Measurements from ENCODE around the gene CBL.
"Not testable (repeated sequence)": the region's sequence is repeated elsewhere in the genome, so short reads cannot be mapped to it uniquely, and the experiment has no call there.

The CBL gene

DNA sequence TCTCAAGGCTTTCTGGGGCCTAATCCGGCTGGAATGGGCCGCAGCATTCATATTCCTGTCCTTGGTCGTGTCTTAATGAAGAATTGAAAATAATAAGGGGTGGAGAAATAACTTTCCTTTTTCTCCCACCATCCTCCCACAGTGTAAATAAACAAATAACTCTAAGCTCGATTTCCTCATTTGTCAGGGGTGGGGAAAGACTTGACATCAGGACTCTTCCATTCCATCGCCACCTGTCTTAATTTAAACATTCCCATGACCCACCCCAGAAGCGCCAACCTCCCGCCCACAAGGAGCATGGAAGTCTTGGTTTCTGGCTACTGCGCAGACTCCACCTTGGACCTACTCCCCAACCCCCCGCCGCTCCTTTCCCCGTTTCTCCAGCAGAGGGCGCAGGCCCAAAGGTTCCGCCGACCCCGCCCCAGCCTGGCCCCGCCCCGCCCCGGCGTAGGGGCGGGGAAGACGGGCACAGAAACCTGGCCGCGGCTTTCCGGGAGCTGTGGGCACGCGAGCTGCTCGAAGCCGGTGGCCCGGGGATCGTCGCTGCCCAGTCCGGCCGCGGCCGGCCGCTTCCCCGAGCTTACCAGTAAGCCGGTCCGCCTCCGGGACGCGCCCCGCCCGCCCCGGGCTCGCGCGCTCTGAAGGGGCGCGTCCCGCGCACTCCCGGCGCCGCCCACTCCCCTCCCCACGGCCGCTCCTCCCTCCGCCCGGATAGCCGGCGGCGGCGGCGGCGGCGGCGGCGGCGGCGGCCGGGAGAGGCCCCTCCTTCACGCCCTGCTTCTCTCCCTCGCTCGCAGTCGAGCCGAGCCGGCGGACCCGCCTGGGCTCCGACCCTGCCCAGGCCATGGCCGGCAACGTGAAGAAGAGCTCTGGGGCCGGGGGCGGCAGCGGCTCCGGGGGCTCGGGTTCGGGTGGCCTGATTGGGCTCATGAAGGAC lies at the start of gene CBL:
TSS of gene CBL (plus strand) at position 766 of the 937 bp plus-strand sequence. CDS start at position 845, 79 bp downstream.
- peak; percentile 96 for DNase-seq

DNA sequence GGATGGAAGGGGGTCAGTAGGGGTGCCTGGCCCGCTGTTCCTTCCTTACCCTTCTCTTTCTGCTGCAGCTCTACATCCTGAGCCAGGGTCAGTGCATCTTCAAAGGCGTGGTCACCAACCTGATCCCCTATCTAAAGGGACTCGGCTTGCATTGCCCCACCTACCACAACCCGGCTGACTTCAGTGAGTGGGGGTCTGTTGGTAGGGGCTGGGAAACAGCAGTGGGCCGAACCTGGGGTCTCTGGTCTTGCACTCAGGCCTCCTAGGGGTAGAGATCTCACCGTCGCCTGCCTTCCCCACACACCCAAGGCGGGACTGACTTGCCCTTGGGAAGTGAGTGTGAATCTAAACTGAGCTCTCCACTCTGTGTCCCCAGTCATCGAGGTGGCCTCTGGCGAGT lies 49.6 kb upstream of the CBL start:
- no peak for DNase-seq

DNA sequence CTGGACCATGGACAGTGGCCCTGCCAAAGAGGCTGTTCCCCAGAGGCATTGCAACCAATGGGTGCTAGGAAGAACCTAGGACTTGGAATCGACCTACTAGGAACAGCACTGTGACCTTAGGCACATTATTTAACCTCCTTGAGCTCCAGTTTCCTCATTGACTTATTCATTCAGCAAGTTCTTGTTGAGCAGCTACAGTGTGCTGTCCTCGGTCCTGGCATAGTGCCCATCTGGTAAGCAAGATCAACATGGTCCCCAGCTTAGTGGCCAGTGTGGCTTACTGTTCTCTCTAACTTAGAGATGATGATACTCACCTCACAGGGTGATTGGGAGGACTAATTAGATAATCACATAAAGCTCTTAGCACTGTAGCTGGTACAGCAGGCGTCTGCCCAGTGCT lies 49.1 kb upstream of the CBL start:
- no peak for DNase-seq

DNA sequence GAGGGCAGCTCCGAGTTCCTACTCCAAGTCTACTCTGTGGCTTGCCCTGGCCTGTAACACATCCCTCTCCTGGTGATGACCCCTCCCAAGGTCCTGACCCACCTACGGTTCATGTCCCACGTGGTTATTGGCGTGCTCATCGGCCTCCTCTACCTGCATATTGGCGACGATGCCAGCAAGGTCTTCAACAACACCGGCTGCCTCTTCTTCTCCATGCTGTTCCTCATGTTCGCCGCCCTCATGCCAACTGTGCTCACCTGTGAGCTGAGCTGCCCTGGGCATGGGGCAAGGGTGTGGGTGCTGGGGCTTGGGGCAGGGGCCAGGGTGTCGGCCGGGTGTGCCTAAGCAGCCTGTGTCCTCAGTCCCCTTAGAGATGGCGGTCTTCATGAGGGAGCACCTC lies 47.7 kb upstream of the CBL start:
- DNase-seq = no peak

DNA sequence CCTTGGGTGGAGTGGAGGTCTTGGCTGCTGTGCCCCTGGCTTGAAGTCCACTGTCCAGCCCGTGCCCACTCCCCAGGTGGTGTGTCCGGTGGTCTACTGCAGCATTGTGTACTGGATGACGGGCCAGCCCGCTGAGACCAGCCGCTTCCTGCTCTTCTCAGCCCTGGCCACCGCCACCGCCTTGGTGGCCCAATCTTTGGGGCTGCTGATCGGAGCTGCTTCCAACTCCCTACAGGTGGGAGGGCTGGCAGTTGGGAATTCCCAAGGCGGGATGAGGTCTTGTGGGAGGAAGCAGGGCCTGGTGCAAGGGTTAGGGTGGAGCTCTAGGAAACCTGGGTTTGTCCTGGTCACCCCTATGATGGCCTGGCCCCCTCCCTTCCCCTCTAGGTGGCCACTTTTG lies 46.0 kb upstream of the CBL start:
- DNase-seq = no peak

DNA sequence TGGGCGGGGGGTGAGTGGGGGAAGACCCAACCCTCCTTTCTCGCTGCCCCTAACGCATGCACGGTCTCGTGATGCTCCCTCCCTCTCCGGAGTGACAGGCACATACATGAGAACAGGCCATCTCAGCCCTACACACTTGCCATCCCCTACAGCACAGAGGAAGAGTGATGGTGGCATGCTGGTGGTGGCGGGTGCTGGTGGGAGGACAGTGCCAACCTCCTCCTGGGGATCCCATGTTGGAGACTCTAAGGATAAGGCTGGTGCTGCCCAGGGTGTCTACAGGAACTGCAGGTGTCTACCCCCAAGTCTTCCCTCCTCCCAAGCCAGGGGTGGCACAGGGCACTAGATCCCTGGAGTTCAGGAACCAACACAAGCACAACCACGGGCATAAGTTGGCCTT lies 44.3 kb upstream of the CBL start:
- DNase-seq = no peak

DNA sequence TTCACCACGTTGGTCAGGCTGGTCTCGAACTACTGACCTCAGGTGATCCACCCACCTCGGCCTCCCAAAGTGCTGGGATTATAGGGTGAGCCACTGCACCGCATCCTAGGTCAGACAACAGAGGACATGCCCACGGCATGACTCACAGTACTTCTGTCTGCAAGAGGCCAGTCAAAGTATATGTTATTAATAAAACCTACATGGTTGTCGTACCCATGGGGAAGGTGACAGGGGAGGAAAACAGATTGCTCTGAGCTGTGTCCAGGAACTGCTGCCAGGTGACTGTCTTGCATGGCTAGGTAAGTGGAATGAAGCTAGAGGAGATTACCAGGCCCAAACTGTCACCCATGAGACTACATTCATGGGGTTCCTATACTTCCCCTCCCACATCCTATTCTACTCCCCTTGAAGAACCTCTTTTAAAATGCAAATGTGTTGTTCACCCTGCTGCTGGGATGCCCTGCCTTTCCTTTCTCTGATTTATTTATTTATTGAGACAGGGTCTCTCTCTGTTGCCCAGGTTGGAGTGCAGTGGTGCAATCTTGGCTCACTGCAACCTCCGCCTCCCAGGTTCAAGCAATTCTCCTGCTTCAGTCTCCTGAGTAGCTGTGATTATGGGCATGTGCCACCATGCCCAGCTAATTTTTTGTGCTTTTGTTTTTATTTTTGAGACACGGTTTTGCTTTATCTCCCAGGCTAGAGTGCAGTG lies 39.6 kb upstream of the CBL start:
- no peak for DNase-seq

DNA sequence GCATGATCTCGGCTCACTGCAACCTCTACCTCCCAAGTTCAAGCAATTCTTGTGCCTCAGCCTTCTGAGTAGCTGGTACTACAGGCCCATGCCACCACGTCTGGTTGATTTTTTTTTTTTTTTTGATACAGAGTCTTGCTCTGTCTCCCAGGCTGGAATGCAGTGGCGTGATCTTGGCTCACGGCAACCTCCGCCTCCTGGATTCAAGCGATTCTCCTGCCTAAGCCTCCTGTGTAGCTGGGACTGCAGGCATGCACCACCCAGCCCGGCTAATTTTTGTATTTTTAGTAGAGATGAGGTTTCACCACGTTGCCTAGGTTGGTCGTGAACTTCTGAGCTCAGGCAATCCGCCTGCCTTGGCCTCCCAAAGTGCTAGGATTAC lies 39.1 kb upstream of the CBL start:
- not testable (repeated sequence) for DNase-seq

DNA sequence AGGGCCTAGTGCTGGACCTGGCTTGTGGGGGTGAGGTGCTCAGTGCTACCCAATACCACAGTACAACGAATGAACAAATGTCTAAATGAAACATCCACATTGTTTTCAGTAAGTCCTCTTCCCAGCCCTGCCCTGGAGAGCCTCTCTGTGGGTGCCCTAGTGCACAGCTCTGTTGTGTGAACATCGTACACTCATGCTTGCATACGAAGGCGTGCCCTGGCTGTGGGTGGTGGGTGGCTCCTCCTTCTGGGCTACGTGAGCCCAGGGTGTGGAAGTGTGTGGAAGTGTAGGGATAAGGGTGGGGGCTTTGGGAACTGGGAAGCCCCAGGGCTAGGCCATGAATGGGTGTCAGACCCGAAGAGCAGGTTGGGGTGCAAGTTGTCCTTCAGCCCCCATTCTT lies 38.2 kb upstream of the CBL start:
- DNase-seq = no peak

DNA sequence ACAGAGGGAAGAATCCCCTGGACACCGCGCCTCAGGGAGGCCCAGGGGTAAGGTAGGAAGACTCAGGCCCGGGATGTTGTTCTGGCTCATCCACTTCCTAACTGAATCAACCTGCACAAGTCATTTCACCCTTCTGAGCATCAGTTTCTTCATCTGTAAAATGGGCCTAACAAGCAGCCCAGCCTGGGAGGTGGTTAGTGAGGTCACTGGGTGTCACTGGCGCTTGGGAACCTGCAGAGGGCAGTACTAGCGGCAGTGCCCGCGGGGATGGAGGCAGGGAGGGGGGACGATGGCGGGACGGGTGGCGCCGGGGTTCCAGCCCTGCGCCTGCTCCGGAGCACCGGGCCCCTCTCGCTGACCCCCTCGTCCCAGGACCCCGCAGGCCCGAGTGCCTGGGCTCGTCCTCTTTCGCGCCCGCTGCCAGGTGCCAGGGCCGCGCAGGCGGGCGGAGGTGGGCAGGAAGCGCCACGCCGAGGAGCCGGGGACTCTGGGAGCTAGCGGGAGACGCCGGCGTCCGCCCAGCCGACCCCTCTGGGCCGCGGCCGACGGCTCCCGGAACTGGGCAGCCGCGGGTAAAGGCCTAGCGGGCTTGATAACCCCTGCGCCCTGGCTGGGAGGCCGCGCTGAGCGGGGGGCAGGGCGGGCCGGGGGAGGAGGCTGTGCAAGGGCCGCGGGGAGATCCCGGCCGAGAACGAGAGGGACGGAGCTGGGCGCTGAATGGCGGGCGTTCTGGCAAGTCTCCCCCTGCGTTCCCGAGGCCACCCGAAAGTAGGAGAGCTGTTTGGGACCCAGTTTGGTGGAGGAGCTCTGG lies 37.5 kb upstream of the CBL start, which contains the start of gene NLRX1:
TSS of gene NLRX1 (plus strand) at position 255 of the 811 bp plus-strand sequence. CDS start 2,679 bp downstream, outside the sequence.
- peak; percentile 89 for DNase-seq

DNA sequence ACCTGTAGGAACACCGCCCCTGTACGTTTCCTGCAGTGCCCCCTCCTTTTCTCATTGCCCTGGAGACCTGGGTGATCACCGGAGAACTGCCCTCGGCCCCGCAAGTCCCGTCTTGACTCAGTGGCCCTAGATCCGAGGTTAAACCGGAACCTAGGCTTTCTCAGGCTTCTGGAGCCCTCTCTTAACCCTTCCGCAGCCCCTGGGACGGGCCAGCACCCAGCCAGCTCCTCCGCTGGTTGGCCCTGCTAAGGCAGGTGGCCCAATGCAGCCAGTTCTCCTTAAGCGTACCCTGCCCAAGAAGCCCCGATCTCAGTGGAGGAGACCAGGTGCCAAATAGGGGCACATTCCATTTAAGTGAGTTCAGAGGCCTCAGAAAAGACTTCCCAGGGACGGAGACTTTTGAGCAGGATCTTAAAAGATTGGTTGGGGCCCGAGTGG lies 36.8 kb upstream of the CBL start:
- DNase-seq = no peak

DNA sequence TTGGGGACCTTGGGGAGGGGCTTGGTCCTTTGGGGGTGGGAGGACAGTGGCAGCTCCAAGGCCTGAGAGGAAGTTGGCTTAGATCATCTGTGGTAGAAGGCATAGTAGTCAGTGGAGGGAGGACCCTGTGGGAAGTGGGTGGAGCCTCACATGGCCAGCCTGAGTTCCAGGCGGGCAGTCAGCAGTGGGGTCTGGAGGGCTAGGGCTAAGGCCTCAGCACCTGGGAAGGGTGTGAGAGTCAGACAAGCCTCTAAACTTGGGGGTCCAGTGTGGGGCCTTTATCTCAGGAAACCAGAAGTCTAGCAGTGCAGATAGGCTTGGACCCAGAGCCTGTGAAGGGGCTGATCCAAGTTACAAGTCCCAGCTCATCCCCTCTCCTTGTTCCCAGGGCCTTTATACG lies 33.6 kb upstream of the CBL start:
- no peak for DNase-seq

DNA sequence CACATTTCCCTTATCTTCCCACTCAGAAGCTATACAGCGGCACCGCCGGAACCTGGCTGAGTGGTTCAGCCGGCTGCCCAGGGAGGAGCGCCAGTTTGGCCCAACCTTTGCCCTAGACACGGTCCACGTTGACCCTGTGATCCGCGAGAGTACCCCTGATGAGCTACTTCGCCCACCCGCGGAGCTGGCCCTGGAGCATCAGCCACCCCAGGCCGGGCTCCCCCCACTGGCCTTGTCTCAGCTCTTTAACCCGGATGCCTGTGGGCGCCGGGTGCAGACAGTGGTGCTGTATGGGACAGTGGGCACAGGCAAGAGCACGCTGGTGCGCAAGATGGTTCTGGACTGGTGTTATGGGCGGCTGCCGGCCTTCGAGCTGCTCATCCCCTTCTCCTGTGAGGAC lies 32.7 kb upstream of the CBL start:
- no peak for DNase-seq

DNA sequence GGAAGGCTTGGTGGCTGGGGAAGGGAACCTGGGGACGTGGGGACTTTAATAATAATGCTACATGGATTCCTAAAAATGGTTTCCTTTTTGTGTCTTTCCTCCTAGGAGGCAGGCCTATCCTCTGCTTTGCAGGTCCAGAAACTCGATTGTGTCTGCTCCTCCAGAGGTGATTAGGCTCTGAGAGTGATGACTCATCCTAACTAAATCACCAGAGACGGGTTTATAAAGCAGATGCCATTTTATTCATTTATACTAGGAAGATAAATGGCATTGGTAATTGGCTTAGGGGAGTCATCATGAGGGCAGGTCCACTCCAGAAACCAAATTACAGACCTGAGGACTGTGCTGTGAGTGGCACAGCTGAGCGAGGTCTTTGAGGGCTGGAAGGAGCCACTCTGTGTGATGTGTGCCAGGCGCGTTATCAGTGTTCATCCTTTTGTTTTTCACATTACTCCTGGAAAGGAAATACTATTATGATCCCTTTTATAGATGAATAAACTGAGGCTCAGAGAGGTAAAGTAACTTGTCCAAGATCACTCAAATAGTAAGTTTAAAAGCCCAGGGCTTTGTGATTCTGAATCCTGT lies 30.6 kb upstream of the CBL start:
- no peak for DNase-seq

DNA sequence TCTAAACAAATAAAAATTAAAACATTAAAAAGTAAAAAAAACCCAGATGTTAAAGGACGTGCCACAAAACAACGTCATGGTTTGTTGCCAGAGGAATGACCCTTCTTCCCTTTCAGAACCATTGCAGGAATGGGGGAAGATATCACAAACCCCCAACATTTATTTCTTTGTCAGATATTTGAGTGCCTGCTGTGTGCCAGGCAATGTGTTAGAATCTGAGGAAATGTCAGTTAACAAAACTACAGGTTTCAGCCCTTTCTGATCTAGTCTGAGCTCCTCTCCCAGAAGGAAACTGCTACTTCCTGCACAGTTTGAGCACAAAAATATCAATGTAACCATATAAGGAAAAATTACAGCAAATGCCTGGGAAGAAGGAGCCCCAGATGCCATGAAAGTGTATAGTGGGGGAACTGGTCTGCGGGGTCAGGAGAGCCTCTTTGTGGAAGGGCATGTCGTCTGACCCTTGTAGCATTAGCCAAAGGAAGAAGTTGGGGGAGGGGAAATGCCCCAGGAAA lies 27.9 kb upstream of the CBL start:
- no peak for DNase-seq

DNA sequence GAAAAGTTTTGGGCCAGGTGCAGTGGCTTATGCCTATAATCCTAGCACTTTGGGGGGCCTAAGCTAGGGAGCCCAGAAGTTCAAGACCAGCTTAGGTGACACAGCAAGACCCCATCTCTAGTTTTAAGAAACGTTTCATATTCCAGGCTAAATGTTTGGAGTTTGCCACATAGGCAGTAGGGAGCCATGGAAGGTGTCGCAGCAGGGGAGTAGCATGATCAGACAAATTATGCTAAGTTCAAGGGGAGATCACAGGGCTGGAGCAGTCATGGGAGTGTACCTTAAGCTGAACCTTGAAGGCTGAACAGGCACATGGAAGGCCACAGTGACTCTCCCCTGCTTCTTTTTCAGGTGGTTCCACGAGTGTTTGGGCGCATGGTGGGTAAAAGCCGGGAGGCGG lies 26.8 kb upstream of the CBL start:
- no peak for DNase-seq

DNA sequence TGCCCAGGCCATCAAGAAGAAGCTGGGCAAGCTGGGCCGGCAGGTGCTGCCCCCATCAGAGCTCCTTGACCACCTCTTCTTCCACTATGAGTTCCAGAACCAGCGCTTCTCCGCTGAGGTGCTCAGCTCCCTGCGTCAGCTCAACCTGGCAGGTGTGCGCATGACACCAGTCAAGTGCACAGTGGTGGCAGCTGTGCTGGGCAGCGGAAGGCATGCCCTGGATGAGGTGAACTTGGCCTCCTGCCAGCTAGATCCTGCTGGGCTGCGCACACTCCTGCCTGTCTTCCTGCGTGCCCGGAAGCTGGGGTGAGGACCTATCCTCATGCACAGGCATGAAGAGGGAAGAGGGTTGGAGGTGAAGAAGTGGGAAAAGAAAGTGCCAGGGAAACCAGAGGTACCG lies 26.2 kb upstream of the CBL start:
- DNase-seq = no peak

DNA sequence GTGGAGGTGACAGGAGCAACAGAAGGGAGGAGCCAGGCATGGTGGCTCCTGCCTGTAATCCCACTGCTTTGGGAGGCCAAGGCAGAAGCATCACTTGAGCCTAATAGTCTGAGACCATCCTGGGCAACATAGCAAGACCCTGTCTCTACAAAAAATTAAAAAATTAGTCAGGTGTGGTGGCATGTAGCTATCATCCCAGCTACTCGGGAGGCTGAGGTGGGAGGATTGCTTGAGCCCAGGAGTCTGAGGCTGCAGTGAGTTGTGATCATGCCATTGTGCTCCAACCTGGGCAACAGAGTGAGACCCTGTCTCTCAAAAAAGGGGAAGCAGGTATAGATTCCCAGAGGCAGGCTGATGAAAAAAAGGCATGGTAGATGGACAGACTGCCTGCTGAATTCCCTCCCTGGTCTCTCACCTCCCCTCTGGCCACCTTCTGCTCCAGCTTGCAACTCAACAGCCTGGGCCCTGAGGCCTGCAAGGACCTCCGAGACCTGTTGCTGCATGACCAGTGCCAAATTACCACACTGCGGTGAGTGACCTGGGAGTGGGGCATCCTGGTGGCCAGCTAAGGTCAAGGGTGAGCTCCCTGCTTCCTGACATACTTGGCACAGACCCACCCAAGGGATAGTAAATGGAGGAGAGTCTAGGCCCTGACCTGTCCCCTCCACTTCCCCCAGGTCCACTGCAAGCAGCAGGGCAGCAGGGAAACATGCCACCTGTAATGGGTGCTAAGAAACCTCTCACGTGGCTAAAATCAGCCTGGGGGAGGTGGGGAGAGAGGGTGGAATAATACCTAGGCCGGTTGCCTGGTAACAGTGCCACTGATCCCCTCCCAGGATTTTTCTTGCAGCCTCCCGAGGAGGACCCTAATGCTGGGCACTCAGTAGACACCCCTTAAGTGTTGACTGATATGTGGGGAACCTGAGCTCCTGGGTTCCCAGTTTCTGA lies 25.1 kb upstream of the CBL start:
- DNase-seq = no peak

DNA sequence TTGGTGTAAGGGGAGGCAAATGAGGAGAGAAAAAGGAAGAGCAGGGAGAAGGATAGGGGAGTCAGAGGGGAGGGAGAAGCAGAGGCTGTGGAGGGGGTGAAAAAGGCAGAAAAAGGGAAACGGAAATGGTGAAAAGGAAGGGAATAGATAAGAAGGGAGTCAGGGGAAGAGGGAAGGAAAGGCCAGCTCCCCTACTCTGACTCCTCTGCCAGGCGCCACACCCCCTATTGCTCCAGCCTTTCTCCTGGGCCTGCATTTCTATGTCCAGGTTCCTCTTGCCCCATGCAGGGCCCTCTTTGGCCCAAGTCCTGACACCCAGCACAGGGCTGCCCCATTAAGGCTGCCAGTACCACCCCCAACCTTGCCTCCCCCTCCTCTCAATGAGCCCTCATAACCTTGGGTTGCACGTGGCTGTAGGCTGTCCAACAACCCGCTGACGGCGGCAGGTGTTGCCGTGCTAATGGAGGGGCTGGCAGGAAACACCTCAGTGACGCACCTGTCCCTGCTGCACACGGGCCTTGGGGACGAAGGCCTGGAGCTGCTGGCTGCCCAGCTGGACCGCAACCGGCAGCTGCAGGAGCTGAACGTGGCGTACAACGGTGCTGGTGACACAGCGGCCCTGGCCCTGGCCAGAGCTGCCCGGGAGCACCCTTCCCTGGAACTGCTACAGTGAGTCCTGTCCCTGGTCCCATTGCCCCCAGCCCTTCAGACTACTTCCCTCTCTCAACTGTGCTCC lies 24.3 kb upstream of the CBL start:
- DNase-seq = no peak

DNA sequence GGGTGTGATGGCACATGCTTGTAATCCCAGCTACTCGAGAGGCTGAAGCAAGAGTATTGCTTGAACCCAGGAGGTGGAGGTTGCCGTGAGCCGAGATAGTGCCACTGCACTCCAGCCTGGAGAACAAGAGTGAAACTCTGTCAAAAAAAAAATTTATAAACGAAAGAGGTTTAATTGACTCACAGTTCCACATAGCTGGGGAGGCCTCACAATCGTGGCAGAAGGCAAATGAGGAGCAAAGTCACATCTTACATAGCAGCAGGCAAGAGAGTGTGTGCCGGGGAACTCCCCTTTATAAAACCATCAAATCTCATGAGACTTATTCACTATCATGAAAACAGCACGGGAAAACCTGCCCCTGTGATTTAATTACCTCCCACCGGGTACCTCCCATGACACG lies 21.7 kb upstream of the CBL start:
- not testable (repeated sequence) for DNase-seq
